GM12878 (cell line): ENCODE measurements around the gene LSM7. TPM values are rescaled to one million over a fixed set of nuclear protein-coding genes. Genes with fewer than 3 reads are reported as not detected.
A peak's percentile ranks its signal among the peaks of the same experiment; 100 is the strongest.

Source experiments
- BACH1 ChIP-seq: fragments of 450-650 bp; IDR thresholded peaks from 2 replicates; pipeline ENCODE4 v1.6.1; 2017; ENCODE audit warnings: mild to moderate bottlenecking, borderline replicate concordance
- DPF2 ChIP-seq: fragments of 450-650 bp; IDR thresholded peaks from 2 replicates; pipeline ENCODE4 v1.6.1; 2017; ENCODE audit warnings: mild to moderate bottlenecking
- FOXK2 ChIP-seq: fragments of 450-650 bp; IDR thresholded peaks from 2 replicates; pipeline ENCODE4 v1.6.1; 2017; ENCODE audit warnings: mild to moderate bottlenecking, moderate library complexity
- GATAD2B ChIP-seq: fragments of 450-650 bp; conservative IDR thresholded peaks from 2 replicates; pipeline ENCODE4 v1.6.1; 2017; ENCODE audit warnings: low read depth, mild to moderate bottlenecking, moderate library complexity
- HCFC1 ChIP-seq: fragments of 150-350 bp; IDR thresholded peaks from 2 replicates; pipeline ENCODE4 v1.6.1; 2014; ENCODE audit warnings: low read length
- MTA2 ChIP-seq: fragments of 450-650 bp; IDR thresholded peaks from 2 replicates; pipeline ENCODE4 v1.6.1; 2016; ENCODE audit warnings: low read depth, mild to moderate bottlenecking, moderate library complexity
- MTA3 ChIP-seq: IDR thresholded peaks from 2 replicates; pipeline ENCODE4 v1.6.1; 2012; ENCODE audit warnings: low read length, inconsistent platforms, borderline replicate concordance
- NBN ChIP-seq: fragments of 450-650 bp; IDR thresholded peaks from 2 replicates; pipeline ENCODE4 v1.6.1; 2016
- PAX8 ChIP-seq: fragments of 450-650 bp; IDR thresholded peaks from 2 replicates; pipeline ENCODE4 v1.6.1; 2017; ENCODE audit warnings: mild to moderate bottlenecking, moderate library complexity
- POLR2A ChIP-seq: IDR thresholded peaks from 2 replicates; pipeline ENCODE4 v1.6.1; 2011; ENCODE audit warnings: low read depth, mild to moderate bottlenecking, low read length
- POLR2AphosphoS5 ChIP-seq: IDR thresholded peaks from 2 replicates; pipeline ENCODE4 v1.6.1; 2011; ENCODE audit warnings: mild to moderate bottlenecking, low read length, inconsistent platforms
- RBBP5 ChIP-seq: fragments of 200-600 bp; sonication (generic); conservative IDR thresholded peaks from 2 replicates; pipeline ENCODE4 v1.6.1; 2016
- RCOR1 ChIP-seq: conservative IDR thresholded peaks from 2 replicates; pipeline ENCODE4 v1.6.1; 2012; ENCODE audit warnings: low read depth, low read length, improper control_type of control experiment
- SMAD5 ChIP-seq: IDR thresholded peaks from 2 replicates; pipeline ENCODE4 v1.6.1; 2016; ENCODE audit warnings: antibody characterized with exemption, low read depth
- ZNF274 ChIP-seq: IDR thresholded peaks from one replicate; pipeline ENCODE4 v1.8.0; 2011; ENCODE audit not compliant: insufficient read length, insufficient read depth
- ZSCAN29 ChIP-seq: fragments of 450-650 bp; IDR thresholded peaks from 2 replicates; pipeline ENCODE4 v1.6.1; 2017; ENCODE audit warnings: mild to moderate bottlenecking, moderate library complexity
- polyA plus RNA-seq, 11 experiments: library from polyadenylated mRNA; depleted of rRNA in 4 of 11; unstranded in 6 of 11; stranded (reverse) in 5 of 11; fragments of >200 nt; fragmentation: Nextera tagmentation in 4 of 11; fragmentation: Illumina TruSeq in 1 of 11; extraction: Ambion mirVana in 4 of 11; extraction: Trizol in 1 of 11; gene quantifications; 1 replicate in 1 of 11; 2 replicates in 10 of 11; pipeline versions ENCODE4 v1.2.1 to v1.2.3, GENCODE V29; 2011 to 2016; ENCODE audit warnings: inconsistent platforms in 2 of 11, missing spikeins in 2 of 11, low read depth in 1 of 11
- total RNA-seq, 4 experiments: library from RNA; depleted of rRNA in 3 of 4; stranded (reverse); fragments of >200 nt in 3 of 4; fragmentation: Illumina TruSeq in 1 of 4; extraction: Trizol in 1 of 4; gene quantifications; 2 replicates each; pipeline versions ENCODE4 v1.2.1 to v1.2.3, GENCODE V29; 2013 to 2021
- TF ChIP-seq, protein P1 (sequence below): fragments of 450-650 bp; conservative IDR thresholded peaks from 2 replicates; pipeline ENCODE4 v1.6.1; 2017; ENCODE audit warnings: mild to moderate bottlenecking, moderate library complexity
- TF ChIP-seq, protein P2 (sequence below): fragments of 450-650 bp; formaldehyde crosslinking; IDR thresholded peaks from 2 replicates; pipeline ENCODE4 v1.4.0; 2022; ENCODE audit warnings: mild to moderate bottlenecking, moderate library complexity
- TF ChIP-seq, protein P3 (sequence below): fragments of 450-650 bp; IDR thresholded peaks from 2 replicates; pipeline ENCODE4 v1.6.1; 2016; ENCODE audit warnings: mild to moderate bottlenecking
- TF ChIP-seq, protein P4 (sequence below): fragments of 450-650 bp; IDR thresholded peaks from 2 replicates; pipeline ENCODE4 v1.6.1; 2017; ENCODE audit warnings: mild to moderate bottlenecking, moderate library complexity

LSM7 gene
- total and polyA plus RNA-seq, 10 of the 15 experiments (the other 5 are each of a cell fraction or from before 2014, with no cell fraction given), result 24.4 to 424 (median 217) TPM

DNA sequence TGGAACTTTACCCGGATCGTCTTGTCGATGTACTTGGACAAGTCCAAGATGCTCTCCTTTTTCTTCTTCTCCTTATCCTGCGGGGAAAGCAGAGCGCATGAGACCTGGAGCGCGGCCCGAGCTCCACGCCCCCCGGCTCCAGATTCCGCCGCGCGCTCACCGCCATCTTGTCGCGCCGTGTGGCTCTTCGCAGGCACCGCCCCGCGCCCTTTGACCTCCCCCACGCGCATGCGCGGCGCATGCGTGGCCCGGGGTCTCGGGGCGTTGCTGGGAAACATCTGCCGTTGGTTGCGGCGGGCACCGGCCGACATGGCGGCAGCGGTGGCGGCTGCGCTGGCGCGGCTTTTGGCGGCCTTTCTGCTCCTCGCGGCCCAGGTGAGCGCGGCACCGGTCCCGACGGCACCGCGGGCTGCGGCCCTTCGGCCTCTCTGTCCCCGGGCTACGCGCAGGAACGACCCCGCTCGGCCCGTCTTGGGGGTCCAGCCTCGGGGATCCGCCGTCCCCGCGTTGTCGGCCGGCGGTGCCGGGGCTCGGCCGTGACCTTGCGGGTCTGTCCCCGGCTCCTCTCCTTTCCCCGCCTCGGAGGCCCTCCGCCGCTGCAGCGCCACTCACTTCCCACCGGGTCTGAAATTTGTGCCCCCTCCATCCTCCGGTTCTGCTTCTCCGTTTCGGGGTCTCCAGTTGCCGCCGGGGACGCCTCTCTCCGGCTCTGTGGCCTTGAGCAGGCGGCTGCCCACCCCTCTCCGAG, at the start of gene LSM7, which contains the start of gene SPPL2B (continued):
- TF ChIP-seq ZNF274 (no peak), MTA2 (no peak), DPF2 (peak; percentile 70), NBN (no peak), FOXK2 (no peak), ZSCAN29 (no peak), POLR2AphosphoS5 (peak; percentile 90), RCOR1 (no peak), GATAD2B (peak; percentile 83), HCFC1 (peak; percentile 71), MTA3 (no peak; the same call in 1 of the 2 replicates), RBBP5 (no peak), PAX8 (no peak), BACH1 (peak; percentile 76; the same call in 1 of the 2 replicates), SMAD5 (no peak; the same call in 1 of the 2 replicates), POLR2A (peak; percentile 90)
- TF ChIP-seq, protein P1, sequence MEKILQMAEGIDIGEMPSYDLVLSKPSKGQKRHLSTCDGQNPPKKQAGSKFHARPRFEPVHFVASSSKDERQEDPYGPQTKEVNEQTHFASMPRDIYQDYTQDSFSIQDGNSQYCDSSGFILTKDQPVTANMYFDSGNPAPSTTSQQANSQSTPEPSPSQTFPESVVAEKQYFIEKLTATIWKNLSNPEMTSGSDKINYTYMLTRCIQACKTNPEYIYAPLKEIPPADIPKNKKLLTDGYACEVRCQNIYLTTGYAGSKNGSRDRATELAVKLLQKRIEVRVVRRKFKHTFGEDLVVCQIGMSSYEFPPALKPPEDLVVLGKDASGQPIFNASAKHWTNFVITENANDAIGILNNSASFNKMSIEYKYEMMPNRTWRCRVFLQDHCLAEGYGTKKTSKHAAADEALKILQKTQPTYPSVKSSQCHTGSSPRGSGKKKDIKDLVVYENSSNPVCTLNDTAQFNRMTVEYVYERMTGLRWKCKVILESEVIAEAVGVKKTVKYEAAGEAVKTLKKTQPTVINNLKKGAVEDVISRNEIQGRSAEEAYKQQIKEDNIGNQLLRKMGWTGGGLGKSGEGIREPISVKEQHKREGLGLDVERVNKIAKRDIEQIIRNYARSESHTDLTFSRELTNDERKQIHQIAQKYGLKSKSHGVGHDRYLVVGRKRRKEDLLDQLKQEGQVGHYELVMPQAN, result peak; percentile 97
- TF ChIP-seq, protein P2, sequence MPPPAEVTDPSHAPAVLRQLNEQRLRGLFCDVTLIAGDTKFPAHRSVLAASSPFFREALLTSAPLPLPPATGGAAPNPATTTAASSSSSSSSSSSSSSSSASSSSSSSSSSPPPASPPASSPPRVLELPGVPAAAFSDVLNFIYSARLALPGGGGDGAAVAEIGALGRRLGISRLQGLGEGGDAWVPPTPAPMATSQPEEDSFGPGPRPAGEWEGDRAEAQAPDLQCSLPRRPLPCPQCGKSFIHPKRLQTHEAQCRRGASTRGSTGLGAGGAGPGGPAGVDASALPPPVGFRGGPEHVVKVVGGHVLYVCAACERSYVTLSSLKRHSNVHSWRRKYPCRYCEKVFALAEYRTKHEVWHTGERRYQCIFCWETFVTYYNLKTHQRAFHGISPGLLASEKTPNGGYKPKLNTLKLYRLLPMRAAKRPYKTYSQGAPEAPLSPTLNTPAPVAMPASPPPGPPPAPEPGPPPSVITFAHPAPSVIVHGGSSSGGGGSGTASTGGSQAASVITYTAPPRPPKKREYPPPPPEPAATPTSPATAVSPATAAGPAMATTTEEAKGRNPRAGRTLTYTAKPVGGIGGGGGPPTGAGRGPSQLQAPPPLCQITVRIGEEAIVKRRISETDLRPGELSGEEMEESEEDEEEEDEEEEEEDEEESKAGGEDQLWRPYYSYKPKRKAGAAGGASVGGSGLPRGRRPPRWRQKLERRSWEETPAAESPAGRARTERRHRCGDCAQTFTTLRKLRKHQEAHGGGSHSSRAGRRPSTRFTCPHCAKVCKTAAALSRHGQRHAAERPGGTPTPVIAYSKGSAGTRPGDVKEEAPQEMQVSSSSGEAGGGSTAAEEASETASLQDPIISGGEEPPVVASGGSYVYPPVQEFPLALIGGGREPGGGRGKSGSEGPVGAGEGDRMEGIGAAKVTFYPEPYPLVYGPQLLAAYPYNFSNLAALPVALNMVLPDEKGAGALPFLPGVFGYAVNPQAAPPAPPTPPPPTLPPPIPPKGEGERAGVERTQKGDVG (CRISPR knock-in tag), result no peak
- TF ChIP-seq, protein P3, sequence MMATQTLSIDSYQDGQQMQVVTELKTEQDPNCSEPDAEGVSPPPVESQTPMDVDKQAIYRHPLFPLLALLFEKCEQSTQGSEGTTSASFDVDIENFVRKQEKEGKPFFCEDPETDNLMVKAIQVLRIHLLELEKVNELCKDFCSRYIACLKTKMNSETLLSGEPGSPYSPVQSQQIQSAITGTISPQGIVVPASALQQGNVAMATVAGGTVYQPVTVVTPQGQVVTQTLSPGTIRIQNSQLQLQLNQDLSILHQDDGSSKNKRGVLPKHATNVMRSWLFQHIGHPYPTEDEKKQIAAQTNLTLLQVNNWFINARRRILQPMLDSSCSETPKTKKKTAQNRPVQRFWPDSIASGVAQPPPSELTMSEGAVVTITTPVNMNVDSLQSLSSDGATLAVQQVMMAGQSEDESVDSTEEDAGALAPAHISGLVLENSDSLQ, result no peak
- TF ChIP-seq, protein P4, sequence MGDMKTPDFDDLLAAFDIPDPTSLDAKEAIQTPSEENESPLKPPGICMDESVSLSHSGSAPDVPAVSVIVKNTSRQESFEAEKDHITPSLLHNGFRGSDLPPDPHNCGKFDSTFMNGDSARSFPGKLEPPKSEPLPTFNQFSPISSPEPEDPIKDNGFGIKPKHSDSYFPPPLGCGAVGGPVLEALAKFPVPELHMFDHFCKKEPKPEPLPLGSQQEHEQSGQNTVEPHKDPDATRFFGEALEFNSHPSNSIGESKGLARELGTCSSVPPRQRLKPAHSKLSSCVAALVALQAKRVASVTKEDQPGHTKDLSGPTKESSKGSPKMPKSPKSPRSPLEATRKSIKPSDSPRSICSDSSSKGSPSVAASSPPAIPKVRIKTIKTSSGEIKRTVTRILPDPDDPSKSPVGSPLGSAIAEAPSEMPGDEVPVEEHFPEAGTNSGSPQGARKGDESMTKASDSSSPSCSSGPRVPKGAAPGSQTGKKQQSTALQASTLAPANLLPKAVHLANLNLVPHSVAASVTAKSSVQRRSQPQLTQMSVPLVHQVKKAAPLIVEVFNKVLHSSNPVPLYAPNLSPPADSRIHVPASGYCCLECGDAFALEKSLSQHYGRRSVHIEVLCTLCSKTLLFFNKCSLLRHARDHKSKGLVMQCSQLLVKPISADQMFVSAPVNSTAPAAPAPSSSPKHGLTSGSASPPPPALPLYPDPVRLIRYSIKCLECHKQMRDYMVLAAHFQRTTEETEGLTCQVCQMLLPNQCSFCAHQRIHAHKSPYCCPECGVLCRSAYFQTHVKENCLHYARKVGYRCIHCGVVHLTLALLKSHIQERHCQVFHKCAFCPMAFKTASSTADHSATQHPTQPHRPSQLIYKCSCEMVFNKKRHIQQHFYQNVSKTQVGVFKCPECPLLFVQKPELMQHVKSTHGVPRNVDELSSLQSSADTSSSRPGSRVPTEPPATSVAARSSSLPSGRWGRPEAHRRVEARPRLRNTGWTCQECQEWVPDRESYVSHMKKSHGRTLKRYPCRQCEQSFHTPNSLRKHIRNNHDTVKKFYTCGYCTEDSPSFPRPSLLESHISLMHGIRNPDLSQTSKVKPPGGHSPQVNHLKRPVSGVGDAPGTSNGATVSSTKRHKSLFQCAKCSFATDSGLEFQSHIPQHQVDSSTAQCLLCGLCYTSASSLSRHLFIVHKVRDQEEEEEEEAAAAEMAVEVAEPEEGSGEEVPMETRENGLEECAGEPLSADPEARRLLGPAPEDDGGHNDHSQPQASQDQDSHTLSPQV, result no peak
